ENCODE results near the gene ARID3A.
"Not testable (repeated sequence)": the region's sequence is repeated elsewhere in the genome, so short reads cannot be mapped to it uniquely, and the experiment has no call there.

ARID3A gene

GRCh38 chr19:890831-891230 lies 35.0 kb upstream of the ARID3A start:
- no peak for DNase-seq (ENCODE audit: insufficient read length, low spot score)
- FAIRE-seq = no peak

GRCh38 chr19:891421-892200 lies 34.2 kb upstream of the ARID3A start:
- DNase-seq (ENCODE audit: insufficient read length, low spot score); FAIRE-seq: not testable (repeated sequence)

GRCh38 chr19:892243-892893 lies 33.5 kb upstream of the ARID3A start:
- DNase-seq (ENCODE audit: insufficient read length, low spot score) (no peak), FAIRE-seq (no peak)

- DNase-seq (ENCODE audit: insufficient read length, low spot score) = peak; percentile 90
- FAIRE-seq = no peak
Measured at GRCh38 chr19:892894-893689, 32.7 kb upstream of the ARID3A start, which contains the start of the genes MED16 and RNU6-9. Gene MED16, minus strand, starts transcription at chr19:893187. Its CDS starts 2,056 bp downstream, at chr19:891131. Gene RNU6-9, plus strand, starts transcription at chr19:893484.

- FAIRE-seq = no peak
Measured at GRCh38 chr19:896434-896833, 29.4 kb upstream of the ARID3A start.

GRCh38 chr19:896999-897398 lies 28.8 kb upstream of the ARID3A start:
- FAIRE-seq (no peak), DNase-seq (ENCODE audit: insufficient read length, low spot score) (no peak)

More at GRCh38 chr19:896434-896833, 29.4 kb upstream of the ARID3A start:
- DNase-seq (ENCODE audit: insufficient read length, low spot score) = no peak

- DNase-seq (ENCODE audit: insufficient read length, low spot score) (no peak), FAIRE-seq (no peak)
Measured at GRCh38 chr19:897442-898039, 28.3 kb upstream of the ARID3A start.

GRCh38 chr19:898663-899062 lies 27.2 kb upstream of the ARID3A start:
- FAIRE-seq (no peak), DNase-seq (ENCODE audit: insufficient read length, low spot score) (no peak)

GRCh38 chr19:899336-900042 lies 26.3 kb upstream of the ARID3A start:
- no peak for FAIRE-seq

GRCh38 chr19:900043-900301 lies 25.9 kb upstream of the ARID3A start:
- FAIRE-seq = no peak
- no peak for DNase-seq (ENCODE audit: insufficient read length, low spot score)

More at GRCh38 chr19:899336-900042, 26.3 kb upstream of the ARID3A start:
- DNase-seq (ENCODE audit: insufficient read length, low spot score) = no peak

- peak; percentile 40 for FAIRE-seq
Measured at GRCh38 chr19:900302-901111, 25.3 kb upstream of the ARID3A start.

GRCh38 chr19:901216-902092 lies 24.4 kb upstream of the ARID3A start:
- no peak for DNase-seq (ENCODE audit: insufficient read length, low spot score)
- FAIRE-seq = no peak

More at GRCh38 chr19:900302-901111, 25.3 kb upstream of the ARID3A start:
- DNase-seq (ENCODE audit: insufficient read length, low spot score) = no peak

GRCh38 chr19:902093-902370 lies 23.8 kb upstream of the ARID3A start:
- no peak for DNase-seq (ENCODE audit: insufficient read length, low spot score)
- FAIRE-seq = no peak

- DNase-seq (ENCODE audit: insufficient read length, low spot score) (no peak), FAIRE-seq (no peak)
Measured at GRCh38 chr19:902446-903226, 23.2 kb upstream of the ARID3A start.

- no peak for DNase-seq (ENCODE audit: insufficient read length, low spot score)
Measured at GRCh38 chr19:903266-903797, 22.5 kb upstream of the ARID3A start.

GRCh38 chr19:904545-904944 lies 21.3 kb upstream of the ARID3A start:
- DNase-seq (ENCODE audit: insufficient read length, low spot score) (no peak), FAIRE-seq (no peak)

More at GRCh38 chr19:903266-903797, 22.5 kb upstream of the ARID3A start:
- no peak for FAIRE-seq

GRCh38 chr19:906480-906879 lies 19.4 kb upstream of the ARID3A start:
- no peak for FAIRE-seq
- no peak for DNase-seq (ENCODE audit: insufficient read length, low spot score)
